HepG2 (cell line): ENCODE data around the gene WNT3. TPM values are rescaled to one million over a fixed set of nuclear protein-coding genes. Genes with fewer than 3 reads are reported as not detected.
A peak's percentile ranks its signal among the peaks of the same experiment; 100 is the strongest.

ENCODE experiments used
- ATAC-seq: fragments of 200-7000 bp; cut with Tn5 transposase; 3 replicates; pipeline ENCODE4 v1.9.1; 2020; ENCODE audit warnings: mild to moderate bottlenecking, moderate library complexity
- BruUV-seq: library from RNA; stranded (reverse); fragments of 400-500 nt; replicated peaks from 2 replicates; lab custom pipeline; 2021; lab: Mats Ljungman, UMichigan
- CTCF ChIA-PET: fragments of 300-600 bp; formaldehyde crosslinking; extraction: SDS; loops from one replicate; lab custom pipeline; 2021; ENCODE audit warnings: low total read pairs, inconsistent platforms, low intra/inter-chr PET ratio; lab: Yijun Ruan, JAX
- POLR2A ChIA-PET: fragments of 350-600 bp; sonication (Branson Sonifier 250); formaldehyde crosslinking; loops from one replicate; lab custom pipeline; 2020; ENCODE audit warnings: antibody characterized with exemption, inconsistent platforms; lab: Yijun Ruan, JAX
- DNase-seq: peaks from one replicate; pipeline ENCODE4 v3.0.0-alpha.2; 2015; ENCODE audit warnings: low spot score
- FAIRE-seq: peaks from 3 replicates; lab custom pipeline; 2011; peaks lifted over from hg19 to GRCh38; lab: Jason Lieb, UNC
- H2AFZ ChIP-seq: one replicate; pipeline ENCODE4 v1.6.1; 2011; ENCODE audit warnings: low read length, inconsistent platforms
- H3K27ac ChIP-seq: fragments of 300-600 bp; 3 replicates; pipeline ENCODE4 v1.8.0; 2011; ENCODE audit warnings: mixed run types, mild to moderate bottlenecking, mixed read lengths, low read length, inconsistent platforms; ENCODE audit not compliant: insufficient read depth; ENCODE audit errors: extremely low read length
- H3K27me3 ChIP-seq, 2 experiments: fragments of 200-600 bp in 1 of 2; 2 replicates in 1 of 2; 3 replicates in 1 of 2; pipeline versions ENCODE4 v1.6.0 to v1.8.0; 2011; ENCODE audit warnings: low read length in 2 of 2, mild to moderate bottlenecking in 2 of 2, moderate library complexity in 2 of 2, inconsistent platforms in 1 of 2; ENCODE audit not compliant: insufficient read depth in 2 of 2, control insufficient read depth in 1 of 2
- H3K36me3 ChIP-seq, 2 experiments: fragments of 200-600 bp in 1 of 2; replicated peaks in 1 of 2; 2 replicates in 1 of 2; 3 replicates in 1 of 2; pipeline versions ENCODE4 v1.5.1 to v1.8.0; 2011; ENCODE audit warnings: low read length in 2 of 2, inconsistent platforms in 1 of 2; ENCODE audit not compliant: insufficient read depth in 2 of 2, control insufficient read depth in 1 of 2
- H3K4me1 ChIP-seq: 2 replicates; pipeline ENCODE4 v1.5.1; 2012; ENCODE audit warnings: low read length, inconsistent platforms; ENCODE audit not compliant: insufficient read depth
- H3K4me2 ChIP-seq: 2 replicates; pipeline ENCODE4 v1.6.0; 2011; ENCODE audit warnings: low read depth, low read length, inconsistent platforms
- H3K4me3 ChIP-seq, 3 experiments: fragments of 200-600 bp in 1 of 3; sonication (generic), shearing (Covaris generic) in 1 of 3; replicated peaks in 1 of 3; 2 replicates each; pipeline ENCODE4 v1.5.1; 2011 to 2016; ENCODE audit warnings: low read length in 3 of 3, inconsistent platforms in 2 of 3, low read depth in 2 of 3, mild to moderate bottlenecking in 2 of 3, control low read depth in 1 of 3, mixed read lengths in 1 of 3; ENCODE audit not compliant: insufficient read depth in 1 of 3
- H3K79me2 ChIP-seq: one replicate; pipeline ENCODE4 v1.6.1; 2011; ENCODE audit warnings: low read length, inconsistent platforms; ENCODE audit not compliant: insufficient read depth
- H3K9ac ChIP-seq: 2 replicates; pipeline ENCODE4 v1.6.0; 2011; ENCODE audit warnings: mild to moderate bottlenecking, low read depth, low read length, inconsistent platforms; ENCODE audit not compliant: insufficient read depth
- H3K9me3 ChIP-seq: 2 replicates; pipeline ENCODE4 v1.5.1; 2012; ENCODE audit warnings: mild to moderate bottlenecking, low read length
- H4K20me1 ChIP-seq: 2 replicates; pipeline ENCODE4 v1.6.0; 2011; ENCODE audit warnings: inconsistent platforms, mild to moderate bottlenecking, low read length, moderate library complexity; ENCODE audit not compliant: insufficient read depth
- ARID2 ChIP-seq: sonication (generic); formaldehyde crosslinking; IDR thresholded peaks from 2 replicates; pipeline ENCODE4 v1.8.1; 2022; ENCODE audit warnings: mild to moderate bottlenecking, missing genetic modification reagents, borderline replicate concordance
- BCL6 ChIP-seq: IDR thresholded peaks from 2 replicates; pipeline ENCODE4 v1.6.1; 2016; ENCODE audit warnings: missing genetic modification reagents, missing compliant biosample characterization
- CCAR2 ChIP-seq: fragments of 200-400 bp; formaldehyde crosslinking; optimal IDR thresholded peaks from 2 replicates; pipeline ENCODE3; 2018; ENCODE audit warnings: low read depth, mild to moderate bottlenecking, low read length, moderate library complexity
- DMAP1 ChIP-seq: IDR thresholded peaks from 2 replicates; pipeline ENCODE4 v1.6.1; 2016
- HNRNPLL ChIP-seq: fragments of 200-400 bp; formaldehyde crosslinking; IDR thresholded peaks from 2 replicates; pipeline ENCODE4 v1.6.1; 2017; ENCODE audit warnings: mild to moderate bottlenecking, low read depth, low read length; ENCODE audit not compliant: poor library complexity, severe bottlenecking
- MAF1 ChIP-seq: sonication (generic); formaldehyde crosslinking; IDR thresholded peaks from 2 replicates; pipeline ENCODE4 v1.5.0; 2020; ENCODE audit warnings: missing genetic modification reagents, borderline replicate concordance
- NR1H2 ChIP-seq: sonication (generic); formaldehyde crosslinking; IDR thresholded peaks from 2 replicates; pipeline ENCODE4 v1.8.1; 2022; ENCODE audit warnings: low read depth, missing genetic modification reagents, borderline replicate concordance
- PRPF4 ChIP-seq: fragments of 200-400 bp; formaldehyde crosslinking; IDR thresholded peaks from 2 replicates; pipeline ENCODE4 v1.6.1; 2016; ENCODE audit warnings: low read length, low read depth; ENCODE audit not compliant: poor library complexity, severe bottlenecking
- RXRA ChIP-seq: sonication (generic); formaldehyde crosslinking; IDR thresholded peaks from 2 replicates; pipeline ENCODE4 v1.5.1; 2020; ENCODE audit warnings: missing genetic modification reagents
- SMARCC2 ChIP-seq: fragments of 450-650 bp; IDR thresholded peaks from 2 replicates; pipeline ENCODE4 v1.6.1; 2017; ENCODE audit warnings: antibody characterized with exemption, mild to moderate bottlenecking
- STAT5B ChIP-seq: sonication (generic); formaldehyde crosslinking; IDR thresholded peaks from 2 replicates; pipeline ENCODE4 v1.4.0; 2020; ENCODE audit warnings: missing genetic modification reagents
- TARDBP ChIP-seq: sonication (generic); formaldehyde crosslinking; IDR thresholded peaks from 2 replicates; pipeline ENCODE4 v1.8.0; 2022; ENCODE audit warnings: mild to moderate bottlenecking, missing genetic modification reagents
- TBX3 ChIP-seq: fragments of 450-650 bp; IDR thresholded peaks from 2 replicates; pipeline ENCODE4 v1.6.1; 2017; ENCODE audit warnings: antibody characterized with exemption, mild to moderate bottlenecking, inconsistent platforms, borderline replicate concordance
- XBP1 ChIP-seq: sonication (generic); formaldehyde crosslinking; IDR thresholded peaks from 2 replicates; pipeline ENCODE4 v1.5.0; 2020; ENCODE audit warnings: missing genetic modification reagents
- ZBTB7B ChIP-seq: sonication (generic); formaldehyde crosslinking; IDR thresholded peaks from 2 replicates; pipeline ENCODE4 v1.4.0; 2020; ENCODE audit warnings: missing genetic modification reagents
- ZFYVE20 ChIP-seq: sonication (generic); formaldehyde crosslinking; IDR thresholded peaks from 2 replicates; pipeline ENCODE4 v1.8.0; 2023; ENCODE audit warnings: low read depth, mild to moderate bottlenecking, moderate library complexity, missing genetic modification reagents, borderline replicate concordance
- ZNF24 ChIP-seq: fragments of 450-650 bp; IDR thresholded peaks from 2 replicates; pipeline ENCODE4 v1.6.1; 2017; ENCODE audit warnings: antibody characterized with exemption, mild to moderate bottlenecking
- ZNF496 ChIP-seq: sonication (generic); formaldehyde crosslinking; IDR thresholded peaks from 2 replicates; pipeline ENCODE4 v1.8.1; 2023; ENCODE audit warnings: mild to moderate bottlenecking, moderate library complexity, missing genetic modification reagents; ENCODE audit not compliant: insufficient replicate concordance
- ZNF724P ChIP-seq: sonication (generic); formaldehyde crosslinking; IDR thresholded peaks from 2 replicates; pipeline ENCODE4 v1.8.0; 2022; ENCODE audit warnings: missing genetic modification reagents, borderline replicate concordance
- ZNF737 ChIP-seq: sonication (generic); formaldehyde crosslinking; IDR thresholded peaks from 2 replicates; pipeline ENCODE4 v1.5.0; 2020; ENCODE audit warnings: missing genetic modification reagents, mild to moderate bottlenecking, borderline replicate concordance
- ZNF761 ChIP-seq: sonication (generic); formaldehyde crosslinking; conservative IDR thresholded peaks from 2 replicates; pipeline ENCODE4 v1.4.0; 2020; ENCODE audit warnings: mild to moderate bottlenecking, missing genetic modification reagents
- ZNF777 ChIP-seq: sonication (generic); formaldehyde crosslinking; IDR thresholded peaks from 2 replicates; pipeline ENCODE4 v1.4.0; 2020; ENCODE audit warnings: missing genetic modification reagents
- WGBS: methylation state at CpG from one replicate; pipeline ENCODE4 v1.1.6; 2017; ENCODE audit warnings: low lambda C conversion rate; 5-methylcytosine and 5-hydroxymethylcytosine counted together
- in situ Hi-C: cut with HindIII; loops from 2 replicates; pipeline ENCODE4 v1.10.0; 2017; ENCODE audit warnings: low pct_unique_long_range_greater_than_20kb; ENCODE audit not compliant: extremely low pct_ligation_motif_present
- intact Hi-C: fragments of 100-400 bp; cut with micrococcal nuclease; formaldehyde crosslinking; loops from one replicate; pipeline ENCODE4 v1.10.0; 2022; ENCODE audit not compliant: unreplicated experiment
- polyA plus RNA-seq, 8 experiments: library from polyadenylated mRNA; depleted of rRNA in 3 of 8; stranded (reverse) in 7 of 8; unstranded in 1 of 8; fragments of >200 nt; fragmentation: Illumina TruSeq in 4 of 8; extraction: Trizol in 4 of 8; gene quantifications; 2 replicates each; pipeline versions ENCODE4 v1.2.1 to v1.2.3, GENCODE V29; 2011 to 2016; ENCODE audit warnings: low read depth in 4 of 8, missing spikeins in 1 of 8, mixed read lengths in 1 of 8; ENCODE audit not compliant: insufficient read depth in 1 of 8
- total RNA-seq, 5 experiments: library from RNA; depleted of rRNA; stranded (reverse); fragments of >200 nt; fragmentation: Illumina TruSeq; extraction: Trizol; gene quantifications; 2 replicates each; pipeline ENCODE4 v1.2.3, GENCODE V29; 2016; ENCODE audit warnings: low read depth in 1 of 5
- TF ChIP-seq, protein P1 (sequence below): sonication (generic); formaldehyde crosslinking; IDR thresholded peaks from 2 replicates; pipeline ENCODE4 v1.4.0; 2020; ENCODE audit warnings: mild to moderate bottlenecking, missing genetic modification reagents
- TF ChIP-seq, protein P2 (sequence below): sonication (generic); formaldehyde crosslinking; IDR thresholded peaks from 2 replicates; pipeline ENCODE4 v1.4.0; 2020; ENCODE audit warnings: missing genetic modification reagents, low read depth, mild to moderate bottlenecking, borderline replicate concordance

WNT3 gene
- total and polyA plus RNA-seq, 2 of the 13 experiments (the other 11 are each of a cell fraction or from before 2014, with no cell fraction given): 8.5 to 10.3 TPM

DNA sequence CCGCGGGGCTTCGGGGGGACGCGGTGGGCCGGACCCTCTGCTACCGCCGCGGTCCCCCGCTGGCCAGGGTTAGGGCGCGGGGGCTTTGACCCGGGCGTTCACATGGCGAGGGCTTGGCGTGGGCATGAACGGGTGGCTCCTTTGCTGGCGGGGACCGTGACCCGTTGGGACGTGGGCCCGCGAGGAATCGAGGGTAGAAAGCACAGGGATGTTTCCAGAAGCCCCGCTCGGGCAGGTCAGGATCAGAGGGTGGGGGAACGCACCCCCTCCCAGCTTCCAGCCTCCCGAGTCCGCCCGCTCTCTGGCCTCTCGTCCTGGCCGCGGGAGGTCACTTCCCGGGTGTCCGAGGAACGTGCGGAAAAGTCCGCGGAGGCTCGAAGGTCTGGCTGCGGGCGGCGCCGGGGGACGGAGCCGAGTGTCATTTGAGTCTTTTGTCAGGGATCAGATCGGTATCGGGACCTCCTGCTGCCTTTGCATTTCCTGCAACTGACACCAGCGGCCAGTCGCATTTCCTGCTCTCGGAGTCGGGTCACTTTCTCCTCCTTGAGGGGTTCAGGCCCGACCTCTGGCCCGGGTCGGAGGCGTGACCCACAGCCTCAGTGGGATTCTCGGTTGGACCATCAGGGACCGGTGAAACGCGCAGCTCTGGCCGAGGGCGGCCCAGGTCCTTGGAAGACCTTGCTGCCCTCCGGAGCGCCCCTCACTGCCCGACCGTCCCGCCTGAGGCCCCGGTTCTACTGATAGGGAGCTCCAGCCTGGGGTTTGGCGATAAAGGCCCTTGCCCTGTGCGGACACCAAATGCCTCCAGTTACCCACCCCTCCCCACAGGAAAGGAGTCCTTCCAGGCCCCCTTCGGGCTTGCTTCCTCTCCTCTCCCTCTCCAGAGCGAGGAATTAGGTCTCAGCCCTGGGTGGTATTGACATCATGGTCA, 702 bp upstream of the WNT3 start:
- H3K36me3 ChIP-seq: no peaks in the 10 kb centered on the region
- no peak overlapping the region for H3K27ac ChIP-seq
- intact Hi-C loops: no loop called here
- no peaks in the 10 kb centered on the region for H3K9me3 ChIP-seq
- BruUV-seq: no TSS peak
- POLR2A ChIA-PET: no interaction called here
- DNase-seq (no peak), FAIRE-seq (no peak), ATAC-seq (peak; percentile 34)
- H3K27me3 ChIP-seq: peaks cover 12 to 68% of the 10 kb centered on the region in 2 experiments
- peaks cover 35% of the 10 kb centered on the region for H3K4me1 ChIP-seq
- CTCF ChIA-PET: no interaction called here
- peak overlapping the region; percentile 82 for H3K4me2 ChIP-seq
- H3K9ac ChIP-seq: no peak overlapping the region; the same call in 1 of the 2 replicates
- in situ Hi-C loops: no loop called here
- no peaks in the 10 kb centered on the region for H3K79me2 ChIP-seq
- H2AFZ ChIP-seq: no peak overlapping the region
- H4K20me1 ChIP-seq: no peaks in the 10 kb centered on the region
- peak overlapping the region; percentile 42 to 74 (median 56) for H3K4me3 ChIP-seq
- WGBS: 52% methylated on average over 17 of the region's 72 CpGs
- TF ChIP-seq, protein P1, sequence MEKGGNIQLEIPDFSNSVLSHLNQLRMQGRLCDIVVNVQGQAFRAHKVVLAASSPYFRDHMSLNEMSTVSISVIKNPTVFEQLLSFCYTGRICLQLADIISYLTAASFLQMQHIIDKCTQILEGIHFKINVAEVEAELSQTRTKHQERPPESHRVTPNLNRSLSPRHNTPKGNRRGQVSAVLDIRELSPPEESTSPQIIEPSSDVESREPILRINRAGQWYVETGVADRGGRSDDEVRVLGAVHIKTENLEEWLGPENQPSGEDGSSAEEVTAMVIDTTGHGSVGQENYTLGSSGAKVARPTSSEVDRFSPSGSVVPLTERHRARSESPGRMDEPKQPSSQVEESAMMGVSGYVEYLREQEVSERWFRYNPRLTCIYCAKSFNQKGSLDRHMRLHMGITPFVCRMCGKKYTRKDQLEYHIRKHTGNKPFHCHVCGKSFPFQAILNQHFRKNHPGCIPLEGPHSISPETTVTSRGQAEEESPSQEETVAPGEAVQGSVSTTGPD: no peak
- TF ChIP-seq STAT5B (CRISPR knock-in tag): no peak
- TF ChIP-seq ZFYVE20: no peak
- peak; percentile 21 for TF ChIP-seq HNRNPLL
- peak; percentile 61; the same call in 1 of the 2 replicates for TF ChIP-seq ARID2 (CRISPR knock-in tag)
- no peak for TF ChIP-seq DMAP1 (CRISPR knock-in tag)
- no peak for TF ChIP-seq ZNF761 (CRISPR knock-in tag)
- TF ChIP-seq ZNF496 (CRISPR knock-in tag): no peak
- TF ChIP-seq TBX3: no peak
- TF ChIP-seq, protein P2, sequence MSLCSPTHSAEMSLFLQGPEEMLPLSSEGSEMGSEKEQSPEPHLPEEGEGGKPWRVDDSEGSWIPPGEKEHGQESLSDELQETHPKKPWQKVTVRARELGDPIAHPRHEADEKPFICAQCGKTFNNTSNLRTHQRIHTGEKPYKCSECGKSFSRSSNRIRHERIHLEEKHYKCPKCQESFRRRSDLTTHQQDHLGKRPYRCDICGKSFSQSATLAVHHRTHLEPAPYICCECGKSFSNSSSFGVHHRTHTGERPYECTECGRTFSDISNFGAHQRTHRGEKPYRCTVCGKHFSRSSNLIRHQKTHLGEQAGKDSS (CRISPR knock-in tag): no peak
- TF ChIP-seq MAF1: no peak
- no peak for TF ChIP-seq PRPF4
- TF ChIP-seq XBP1 (CRISPR knock-in tag): no peak
- no peak for TF ChIP-seq ZNF24
- TF ChIP-seq RXRA (CRISPR knock-in tag): no peak
- no peak for TF ChIP-seq NR1H2 (CRISPR knock-in tag)
- no peak for TF ChIP-seq CCAR2
- TF ChIP-seq TARDBP (CRISPR knock-in tag): 0 out of 2 replicates have a peak, but pooled peaks have one; percentile 31
- 0 out of 2 replicates have a peak, but pooled peaks have one; percentile 18 for TF ChIP-seq ZBTB7B (CRISPR knock-in tag)
- no peak for TF ChIP-seq ZNF724P (CRISPR knock-in tag)
- peak; percentile 10; the same call in 1 of the 2 replicates for TF ChIP-seq BCL6 (CRISPR knock-in tag)
- no peak for TF ChIP-seq SMARCC2
- TF ChIP-seq ZNF777 (CRISPR knock-in tag): peak; percentile 48; the same call in 1 of the 2 replicates
- TF ChIP-seq ZNF737 (CRISPR knock-in tag): no peak
